Stimulated activated CD4-positive, alpha-beta T cell treated with anti-CD3 and anti-CD28 coated beads, TNF-alpha, amount 100 ng/mL, for 4 hours (primary cell): ENCODE results near the gene LY6G5B.

Experiments
- DNase-seq, 3 experiments: peaks; one replicate each; pipeline ENCODE4 v3.0.0-alpha.2; 2020; ENCODE audit warnings: low read depth in 3 of 3

LY6G5B gene

DNA sequence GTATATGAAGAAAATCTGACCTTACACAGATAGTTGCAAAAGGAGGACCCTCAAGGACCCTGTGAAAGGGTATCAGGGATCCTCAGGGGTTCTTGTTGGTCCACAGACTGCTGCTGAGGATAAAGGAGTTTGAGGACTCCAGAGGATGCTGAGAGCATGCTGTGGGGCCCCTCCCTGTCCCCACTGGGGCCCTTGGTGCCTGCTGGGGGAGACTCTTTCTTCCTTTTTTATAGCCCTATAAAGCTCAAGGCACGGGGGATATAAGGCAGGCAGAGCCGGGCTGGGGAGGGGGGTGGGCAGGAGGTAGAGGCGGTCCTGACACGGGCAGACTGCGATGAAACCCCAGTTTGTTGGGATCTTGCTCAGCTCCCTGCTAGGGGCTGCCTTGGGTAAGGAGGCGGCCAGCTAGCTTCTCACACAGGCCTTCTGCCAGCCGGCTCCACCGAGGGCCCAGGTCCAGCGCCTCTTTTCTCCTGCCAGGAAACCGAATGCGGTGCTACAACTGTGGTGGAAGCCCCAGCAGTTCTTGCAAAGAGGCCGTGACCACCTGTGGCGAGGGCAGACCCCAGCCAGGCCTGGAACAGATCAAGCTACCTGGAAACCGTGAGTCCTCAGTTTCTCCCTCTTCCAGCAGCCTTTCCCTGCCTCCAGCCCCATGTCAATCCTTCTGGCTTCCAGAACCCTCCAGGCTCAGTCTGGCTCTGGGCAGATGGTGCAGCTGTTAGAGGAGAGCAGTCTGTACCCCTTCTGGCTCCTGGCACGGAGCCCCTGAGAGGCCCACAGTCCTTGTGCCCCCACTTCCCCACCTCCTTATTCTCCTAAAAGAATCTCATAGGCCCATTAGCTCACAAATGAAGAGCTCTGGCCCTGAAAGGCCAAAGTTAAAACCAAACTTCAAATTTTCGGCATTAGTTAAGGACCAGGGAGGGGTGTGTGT lies 45.5 kb downstream of the LY6G5B start, which contains the start of gene LY6G6D:
TSS of gene LY6G6D (plus strand) at position 327 of the 937 bp plus-strand sequence. CDS start at position 335, 8 bp downstream.
- DNase-seq = no peak

- DNase-seq = no peak
Measured at GRCh38 chr6:31717499-31718222, 47.9 kb downstream of the LY6G5B start.

DNA sequence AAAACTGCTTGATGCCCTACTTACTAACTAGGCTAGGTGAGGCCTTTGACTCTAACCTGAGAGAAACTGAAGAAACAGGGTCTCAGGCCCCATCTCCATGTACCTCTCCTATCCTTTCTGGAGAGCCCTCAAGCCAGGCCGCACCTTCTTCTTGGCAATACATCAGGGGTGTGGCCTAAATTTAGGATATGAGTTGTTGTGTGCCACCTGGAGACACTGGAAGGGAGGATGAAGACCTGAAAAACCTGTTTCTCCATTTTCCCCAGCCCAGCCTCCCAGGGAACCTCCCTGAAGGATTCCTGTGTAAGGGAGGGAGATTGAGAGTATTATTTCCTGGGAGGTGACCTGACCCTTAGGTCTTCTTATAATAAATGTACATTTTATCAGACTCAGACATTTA lies 48.5 kb downstream of the LY6G5B start:
- no peak for DNase-seq

DNA sequence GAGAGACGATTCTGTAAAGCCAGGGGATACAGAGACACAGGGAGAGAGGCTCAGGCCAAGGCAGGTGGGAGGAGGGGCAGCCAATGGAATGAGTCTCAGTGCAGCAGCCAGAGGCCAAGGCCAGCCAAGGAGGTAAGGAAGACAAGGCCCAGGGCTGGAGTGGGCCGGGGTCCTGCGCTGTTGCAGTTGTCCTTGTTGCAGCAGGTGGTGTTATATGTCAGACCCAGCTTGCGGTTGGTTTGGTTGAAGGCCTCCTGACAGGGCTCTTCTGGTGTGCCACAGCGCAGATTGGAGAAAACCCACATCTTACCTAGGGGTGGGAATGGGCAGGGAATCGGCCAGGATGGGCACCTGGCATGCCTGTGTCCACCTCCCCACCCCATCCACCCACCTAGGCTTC lies 49.2 kb downstream of the LY6G5B start:
- no peak for DNase-seq

- DNase-seq = no peak
Measured at GRCh38 chr6:31720196-31720770, 50.5 kb downstream of the LY6G5B start.

DNA sequence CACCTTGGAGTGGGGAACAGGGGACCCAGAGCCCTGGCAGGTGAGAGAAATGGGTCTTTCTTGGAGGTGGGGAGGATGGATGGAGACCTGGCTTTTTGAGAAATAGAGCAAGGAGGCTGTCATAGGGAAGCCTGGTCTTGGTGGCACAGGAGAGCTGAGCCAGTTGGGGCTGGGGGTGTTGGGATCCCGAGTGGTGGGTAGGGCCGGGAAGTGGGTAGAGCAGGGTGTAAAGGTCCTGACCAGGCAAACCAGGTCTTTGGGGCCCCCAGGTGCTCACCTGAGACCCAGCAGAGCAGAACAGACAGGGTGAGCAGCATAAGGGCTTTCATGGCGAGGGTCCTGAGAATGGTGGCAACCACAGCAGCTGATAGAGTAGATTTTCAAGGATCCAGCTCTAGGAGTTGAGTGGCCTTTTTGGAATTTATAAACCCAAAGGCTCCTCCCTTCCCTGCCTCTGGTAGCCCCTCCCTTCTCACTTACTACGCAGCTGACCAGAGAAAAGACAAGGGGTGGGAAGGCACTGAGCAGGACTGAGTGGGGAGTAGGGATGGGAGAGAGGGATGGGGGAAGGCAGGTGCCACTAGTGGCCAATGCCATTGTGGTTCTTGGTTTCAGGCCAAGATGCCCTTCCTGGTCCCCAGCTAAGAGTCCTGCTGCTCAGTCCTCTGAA lies 51.7 kb downstream of the LY6G5B start, which contains the start of gene LY6G6C:
TSS of gene LY6G6C (minus strand) at position 396 of the 670 bp plus-strand sequence. CDS start at position 329, 67 bp downstream.
- DNase-seq = no peak

DNA sequence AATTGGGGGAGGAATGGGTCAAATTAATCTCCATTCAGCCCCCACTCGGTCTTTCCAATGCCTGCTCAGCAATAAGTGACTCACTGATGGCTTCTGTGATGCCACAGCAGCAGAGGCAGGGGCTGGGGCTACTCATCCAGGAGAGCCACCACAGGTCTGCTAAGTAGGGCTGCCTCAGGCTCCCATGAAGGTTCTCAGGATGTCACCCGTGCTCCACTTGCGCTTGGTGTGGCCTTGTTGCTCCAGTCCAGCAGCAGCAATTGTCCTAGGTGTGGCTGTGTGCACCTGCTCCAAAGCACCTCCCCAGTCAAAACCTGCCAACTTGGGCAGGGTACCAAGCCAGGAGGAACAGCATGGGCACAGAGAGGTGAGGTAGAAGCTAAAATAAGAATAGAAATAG lies 52.4 kb downstream of the LY6G5B start:
- DNase-seq = no peak
